Panc1 (cell line): ENCODE results near the gene DLGAP1.

Experiments used
- POLR2AphosphoS5 ChIP-seq: IDR thresholded peaks from 2 replicates; pipeline ENCODE4 v1.6.1; 2012; ENCODE audit warnings: mild to moderate bottlenecking, low read depth, low read length, moderate library complexity
- TF ChIP-seq, protein P1 (sequence below): fragments of 450-650 bp; IDR thresholded peaks from 2 replicates; pipeline ENCODE4 v1.5.1; 2017; ENCODE audit warnings: mild to moderate bottlenecking
- TF ChIP-seq, protein P2 (sequence below), 2 experiments: IDR thresholded peaks; 2 replicates each; pipeline ENCODE4 v1.6.1; 2011 to 2012; ENCODE audit warnings: low read depth in 2 of 2, control low read depth in 1 of 2, low read length in 1 of 2, mild to moderate bottlenecking in 1 of 2, moderate library complexity in 1 of 2; ENCODE audit not compliant: insufficient read depth in 1 of 2

DNA sequence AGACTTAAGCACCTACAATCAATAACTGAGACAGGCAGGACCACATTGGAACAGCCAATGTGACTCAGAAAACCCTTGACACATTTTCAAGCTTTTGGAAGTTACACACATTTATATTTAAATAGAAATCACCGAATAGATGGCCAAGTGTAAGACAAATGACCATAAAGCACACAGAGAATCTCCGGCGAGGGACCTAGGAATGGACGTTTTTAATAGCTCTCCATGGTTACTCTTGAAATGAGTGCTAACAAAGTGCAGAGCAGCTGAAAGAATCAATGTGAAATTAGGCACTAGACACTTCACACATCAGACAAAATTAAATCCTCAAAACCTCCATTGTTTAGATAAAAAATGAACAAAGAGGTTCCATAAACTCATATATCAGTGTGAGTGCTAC is 376.9 kb downstream of the DLGAP1 start:
- TF ChIP-seq, protein P1, sequence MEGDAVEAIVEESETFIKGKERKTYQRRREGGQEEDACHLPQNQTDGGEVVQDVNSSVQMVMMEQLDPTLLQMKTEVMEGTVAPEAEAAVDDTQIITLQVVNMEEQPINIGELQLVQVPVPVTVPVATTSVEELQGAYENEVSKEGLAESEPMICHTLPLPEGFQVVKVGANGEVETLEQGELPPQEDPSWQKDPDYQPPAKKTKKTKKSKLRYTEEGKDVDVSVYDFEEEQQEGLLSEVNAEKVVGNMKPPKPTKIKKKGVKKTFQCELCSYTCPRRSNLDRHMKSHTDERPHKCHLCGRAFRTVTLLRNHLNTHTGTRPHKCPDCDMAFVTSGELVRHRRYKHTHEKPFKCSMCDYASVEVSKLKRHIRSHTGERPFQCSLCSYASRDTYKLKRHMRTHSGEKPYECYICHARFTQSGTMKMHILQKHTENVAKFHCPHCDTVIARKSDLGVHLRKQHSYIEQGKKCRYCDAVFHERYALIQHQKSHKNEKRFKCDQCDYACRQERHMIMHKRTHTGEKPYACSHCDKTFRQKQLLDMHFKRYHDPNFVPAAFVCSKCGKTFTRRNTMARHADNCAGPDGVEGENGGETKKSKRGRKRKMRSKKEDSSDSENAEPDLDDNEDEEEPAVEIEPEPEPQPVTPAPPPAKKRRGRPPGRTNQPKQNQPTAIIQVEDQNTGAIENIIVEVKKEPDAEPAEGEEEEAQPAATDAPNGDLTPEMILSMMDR = no peak
- TF ChIP-seq, protein P2, sequence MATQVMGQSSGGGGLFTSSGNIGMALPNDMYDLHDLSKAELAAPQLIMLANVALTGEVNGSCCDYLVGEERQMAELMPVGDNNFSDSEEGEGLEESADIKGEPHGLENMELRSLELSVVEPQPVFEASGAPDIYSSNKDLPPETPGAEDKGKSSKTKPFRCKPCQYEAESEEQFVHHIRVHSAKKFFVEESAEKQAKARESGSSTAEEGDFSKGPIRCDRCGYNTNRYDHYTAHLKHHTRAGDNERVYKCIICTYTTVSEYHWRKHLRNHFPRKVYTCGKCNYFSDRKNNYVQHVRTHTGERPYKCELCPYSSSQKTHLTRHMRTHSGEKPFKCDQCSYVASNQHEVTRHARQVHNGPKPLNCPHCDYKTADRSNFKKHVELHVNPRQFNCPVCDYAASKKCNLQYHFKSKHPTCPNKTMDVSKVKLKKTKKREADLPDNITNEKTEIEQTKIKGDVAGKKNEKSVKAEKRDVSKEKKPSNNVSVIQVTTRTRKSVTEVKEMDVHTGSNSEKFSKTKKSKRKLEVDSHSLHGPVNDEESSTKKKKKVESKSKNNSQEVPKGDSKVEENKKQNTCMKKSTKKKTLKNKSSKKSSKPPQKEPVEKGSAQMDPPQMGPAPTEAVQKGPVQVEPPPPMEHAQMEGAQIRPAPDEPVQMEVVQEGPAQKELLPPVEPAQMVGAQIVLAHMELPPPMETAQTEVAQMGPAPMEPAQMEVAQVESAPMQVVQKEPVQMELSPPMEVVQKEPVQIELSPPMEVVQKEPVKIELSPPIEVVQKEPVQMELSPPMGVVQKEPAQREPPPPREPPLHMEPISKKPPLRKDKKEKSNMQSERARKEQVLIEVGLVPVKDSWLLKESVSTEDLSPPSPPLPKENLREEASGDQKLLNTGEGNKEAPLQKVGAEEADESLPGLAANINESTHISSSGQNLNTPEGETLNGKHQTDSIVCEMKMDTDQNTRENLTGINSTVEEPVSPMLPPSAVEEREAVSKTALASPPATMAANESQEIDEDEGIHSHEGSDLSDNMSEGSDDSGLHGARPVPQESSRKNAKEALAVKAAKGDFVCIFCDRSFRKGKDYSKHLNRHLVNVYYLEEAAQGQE (IDR thresholded peaks at IDR 0.05; ENCODE audit: insufficient read depth in 1 of 2, low read depth in 2 of 2, low read length in 1 of 2) = no peak
- TF ChIP-seq POLR2AphosphoS5 = no peak
